HCT116 (cell line): ENCODE results near the gene ZBTB20. TPM values are rescaled to one million over a fixed set of nuclear protein-coding genes. Genes with fewer than 3 reads are reported as not detected.

Source experiments
- ATAC-seq: fragments of 200-7000 bp; cut with Tn5 transposase; 2 replicates; pipeline ENCODE4 v1.9.1; 2020; ENCODE audit warnings: mild to moderate bottlenecking, moderate library complexity
- BruUV-seq: library from RNA; stranded (reverse); fragments of 400-500 nt; replicated peaks from 2 replicates; lab custom pipeline; 2021; lab: Mats Ljungman, UMichigan
- CTCF ChIA-PET: fragments of 300-600 bp; sonication (Branson Sonifier 250); formaldehyde crosslinking; loops from one replicate; lab custom pipeline; 2021; ENCODE audit warnings: antibody characterized with exemption; lab: Charles Lee
- POLR2A ChIA-PET: fragments of 300-600, 350-600 bp; sonication (Branson Sonifier 250); formaldehyde crosslinking; loops from one replicate; lab custom pipeline; 2021; ENCODE audit warnings: antibody characterized with exemption; lab: Charles Lee
- RAD21 ChIA-PET, 2 experiments: fragments of 300-600 bp; sonication (Branson Sonifier 250); formaldehyde crosslinking; loops; one replicate each; lab custom pipeline; 2023; ENCODE audit warnings: low total read pairs in 2 of 2; ENCODE audit not compliant: uncharacterized antibody in 2 of 2, unreplicated experiment in 2 of 2, low non-redundant PET in 1 of 2; lab: Charles Lee
- DNase-seq: peaks from one replicate; pipeline ENCODE4 v3.0.0-alpha.2; 2010; ENCODE audit warnings: low read depth, low spot score
- H2AFZ ChIP-seq: fragments of 200-600 bp; shearing (Covaris generic), sonication (generic); 2 replicates; pipeline ENCODE4 v1.6.1; 2017; ENCODE audit warnings: low read depth, mixed run types, mixed read lengths, antibody characterized with exemption, low read length; ENCODE audit not compliant: poor library complexity, severe bottlenecking
- H3K27ac ChIP-seq: 2 replicates; pipeline ENCODE4 v1.5.1; 2012; ENCODE audit warnings: low read depth, low read length
- H3K27me3 ChIP-seq: fragments of 200-600 bp; sonication (generic); 2 replicates; pipeline ENCODE4 v1.6.1; 2016; ENCODE audit warnings: mixed run types, low read length, mixed read lengths; ENCODE audit not compliant: insufficient read depth
- H3K36me3 ChIP-seq, 2 experiments: fragments of 200-500 bp in 1 of 2; fragments of 200-600 bp in 1 of 2; sonication (Bioruptor generic) in 1 of 2; sonication (generic) in 1 of 2; 2 replicates each; pipeline versions ENCODE4 v1.5.1 to v1.6.1; 2014 to 2016; ENCODE audit warnings: low read length in 2 of 2, inconsistent platforms in 1 of 2, mixed read lengths in 1 of 2, mixed run types in 1 of 2; ENCODE audit not compliant: insufficient read depth in 2 of 2, control insufficient read depth in 1 of 2
- H3K4me1 ChIP-seq, 2 experiments: fragments of 200-600 bp in 1 of 2; sonication (generic) in 1 of 2; 2 replicates each; pipeline versions ENCODE4 v1.5.1 to v1.6.1; 2012 to 2017; ENCODE audit warnings: low read length in 2 of 2, inconsistent platforms in 1 of 2, mild to moderate bottlenecking in 1 of 2, mixed read lengths in 1 of 2, mixed run types in 1 of 2, moderate library complexity in 1 of 2; ENCODE audit not compliant: insufficient read depth in 2 of 2, control insufficient read depth in 1 of 2
- H3K4me2 ChIP-seq: fragments of 200-600 bp; sonication (generic); 2 replicates; pipeline ENCODE4 v1.6.1; 2017; ENCODE audit warnings: mixed run types, low read length, mixed read lengths
- H3K4me3 ChIP-seq, 2 experiments: fragments of 200-600 bp in 1 of 2; sonication (generic) in 1 of 2; replicated peaks in 1 of 2; 2 replicates each; pipeline ENCODE4 v1.5.1; 2011 to 2016; ENCODE audit warnings: low read length in 2 of 2, control low read depth in 1 of 2, low read depth in 1 of 2, mild to moderate bottlenecking in 1 of 2, mixed read lengths in 1 of 2, mixed run types in 1 of 2
- H3K79me2 ChIP-seq: fragments of 200-600 bp; sonication (generic); 2 replicates; pipeline ENCODE4 v1.6.1; 2017; ENCODE audit warnings: mild to moderate bottlenecking, mixed run types, low read length, moderate library complexity, mixed read lengths; ENCODE audit not compliant: insufficient read depth
- H3K9ac ChIP-seq: fragments of 200-600 bp; sonication (generic); 2 replicates; pipeline ENCODE4 v1.6.1; 2016; ENCODE audit warnings: low read length, mixed read lengths
- H3K9me2 ChIP-seq: fragments of 200-600 bp; sonication (generic), shearing (Covaris generic); 2 replicates; pipeline ENCODE4 v1.6.1; 2017; ENCODE audit warnings: mixed run types, mild to moderate bottlenecking, moderate library complexity; ENCODE audit not compliant: insufficient read depth
- H3K9me3 ChIP-seq, 2 experiments: fragments of 200-500 bp in 1 of 2; fragments of 200-600 bp in 1 of 2; sonication (Bioruptor generic) in 1 of 2; sonication (generic) in 1 of 2; 2 replicates each; pipeline ENCODE4 v1.6.1; 2014 to 2017; ENCODE audit warnings: low read length in 2 of 2, mixed read lengths in 2 of 2, inconsistent platforms in 1 of 2, low read depth in 1 of 2, mild to moderate bottlenecking in 1 of 2, mixed run types in 1 of 2, moderate library complexity in 1 of 2; ENCODE audit not compliant: control insufficient read depth in 1 of 2, insufficient read depth in 1 of 2
- H4K20me1 ChIP-seq: fragments of 200-600 bp; sonication (generic), shearing (Covaris generic); 2 replicates; pipeline ENCODE4 v1.6.1; 2017; ENCODE audit warnings: mixed run types, mild to moderate bottlenecking, moderate library complexity; ENCODE audit not compliant: insufficient read depth
- CBX3 ChIP-seq: IDR thresholded peaks from 2 replicates; pipeline ENCODE4 v1.6.1; 2012; ENCODE audit warnings: low read depth
- CEBPB ChIP-seq: IDR thresholded peaks from 2 replicates; pipeline ENCODE4 v1.6.1; 2012; ENCODE audit warnings: low read depth
- CTCF ChIP-seq, 3 experiments: fragments of 200-600 bp in 1 of 3; sonication (generic) in 1 of 3; IDR thresholded peaks in 2 of 3; conservative IDR thresholded peaks in 1 of 3; 2 replicates each; pipeline ENCODE4 v1.5.1; 2012 to 2017; ENCODE audit warnings: low read depth in 2 of 3, low read length in 2 of 3, antibody characterized with exemption in 1 of 3, borderline replicate concordance in 1 of 3, control low read depth in 1 of 3, mild to moderate bottlenecking in 1 of 3, mixed read lengths in 1 of 3, mixed run types in 1 of 3, moderate library complexity in 1 of 3; ENCODE audit not compliant: insufficient read depth in 1 of 3
- EGR1 ChIP-seq: IDR thresholded peaks from 2 replicates; pipeline ENCODE4 v1.6.1; 2012; ENCODE audit warnings: low read depth
- ELF1 ChIP-seq: IDR thresholded peaks from 2 replicates; pipeline ENCODE4 v1.6.1; 2012; ENCODE audit warnings: low read depth, borderline replicate concordance
- EZH2 ChIP-seq: fragments of 200-600 bp; sonication (generic); IDR thresholded peaks from 2 replicates; pipeline ENCODE4 v1.6.1; 2017; ENCODE audit warnings: antibody characterized with exemption, mixed run types
- FOSL1 ChIP-seq: IDR thresholded peaks from 2 replicates; pipeline ENCODE4 v1.6.1; 2012; ENCODE audit warnings: low read depth
- JUND ChIP-seq: IDR thresholded peaks from 2 replicates; pipeline ENCODE4 v1.6.1; 2012
- POLR2AphosphoS5 ChIP-seq: IDR thresholded peaks from 2 replicates; pipeline ENCODE4 v1.6.1; 2011; ENCODE audit warnings: mild to moderate bottlenecking, low read depth, low read length, moderate library complexity
- RAD21 ChIP-seq: IDR thresholded peaks from 2 replicates; pipeline ENCODE4 v1.6.1; 2012; ENCODE audit warnings: low read depth, mild to moderate bottlenecking
- REST ChIP-seq: IDR thresholded peaks from 2 replicates; pipeline ENCODE4 v1.6.1; 2012; ENCODE audit warnings: low read depth
- SIN3A ChIP-seq: IDR thresholded peaks from 2 replicates; pipeline ENCODE4 v1.6.1; 2012; ENCODE audit warnings: low read depth
- SP1 ChIP-seq: IDR thresholded peaks from 2 replicates; pipeline ENCODE4 v1.6.1; 2012; ENCODE audit warnings: low read depth
- SRF ChIP-seq: IDR thresholded peaks from 2 replicates; pipeline ENCODE4 v1.6.1; 2012; ENCODE audit warnings: low read depth
- TCF7L2 ChIP-seq: IDR thresholded peaks from 2 replicates; pipeline ENCODE4 v1.7.0; 2011; ENCODE audit warnings: borderline replicate concordance, inconsistent platforms; ENCODE audit not compliant: insufficient read depth, insufficient read length; ENCODE audit errors: extremely low read depth
- YY1 ChIP-seq: IDR thresholded peaks from 2 replicates; pipeline ENCODE4 v1.6.1; 2011; ENCODE audit warnings: low read length, low read depth, moderate library complexity, mild to moderate bottlenecking; ENCODE audit not compliant: insufficient replicate concordance; ENCODE audit errors: extremely low read depth
- ZNF274 ChIP-seq: fragments of 200-500 bp; sonication (Bioruptor generic); IDR thresholded peaks from 2 replicates; pipeline ENCODE4 v1.6.1; 2014; ENCODE audit warnings: mild to moderate bottlenecking, low read depth, low read length, inconsistent platforms
- intact Hi-C: fragments of 100-400 bp; cut with micrococcal nuclease; formaldehyde crosslinking; loops from 2 replicates; pipeline ENCODE4 v1.10.0; 2022
- total RNA-seq: library from RNA; stranded (reverse); gene quantifications from one replicate; pipeline ENCODE4 v1.2.1, GENCODE V29; 2021; ENCODE audit not compliant: unreplicated experiment
- TF ChIP-seq, protein P1 (sequence below): IDR thresholded peaks from 2 replicates; pipeline ENCODE4 v1.6.1; 2012

ZBTB20 gene
- total RNA-seq, 1 experiment from 2014 or later = 42.1 TPM

DNA sequence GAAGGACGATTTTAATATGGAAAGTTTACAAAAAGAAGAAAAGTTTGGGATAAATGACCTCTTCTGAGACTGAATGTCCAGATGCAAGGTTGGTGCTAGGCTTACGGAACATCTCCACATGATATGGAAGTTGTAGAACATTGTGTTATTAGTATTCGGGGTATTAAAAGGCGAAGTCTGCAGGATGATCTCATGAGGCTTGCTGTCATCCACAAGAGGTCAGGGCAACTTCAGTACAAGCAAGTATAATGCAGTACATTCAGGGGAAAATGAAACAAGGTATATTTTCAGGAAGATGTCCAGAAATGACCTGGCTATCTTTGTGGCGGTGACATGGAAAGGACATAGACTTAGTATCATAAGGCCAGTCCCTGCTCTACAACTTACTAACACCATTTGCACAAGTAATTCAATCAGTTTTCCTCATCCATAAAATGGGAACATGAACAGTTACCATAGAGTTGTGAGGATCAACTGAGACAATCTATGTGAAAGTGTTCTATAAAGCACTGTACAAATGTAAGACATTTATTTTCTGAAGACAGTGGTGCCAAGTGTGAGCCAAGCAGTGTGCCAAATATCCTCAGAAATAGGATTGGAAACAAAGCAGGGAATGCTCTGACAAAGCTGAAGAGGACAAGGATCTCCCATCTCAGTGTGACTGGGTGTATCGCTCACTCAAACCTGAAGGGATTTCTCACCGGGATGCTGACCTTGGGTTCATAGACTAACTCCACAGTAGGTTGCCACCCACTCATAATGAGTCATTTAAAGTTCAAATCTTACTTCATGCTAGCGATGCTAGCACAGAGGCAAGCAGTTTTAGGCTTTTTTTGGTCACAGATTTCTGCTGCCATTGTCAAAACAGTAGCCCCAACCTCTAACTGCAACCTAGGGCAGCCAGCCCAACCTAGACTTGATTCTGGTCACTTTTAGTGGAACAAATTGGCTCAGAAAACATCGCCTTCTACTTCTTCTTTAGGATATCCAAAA lies 735.0 kb downstream of the ZBTB20 start (continued):
- no peak for TF ChIP-seq EZH2
- TF ChIP-seq CEBPB = 0 out of 2 replicates have a peak, but pooled peaks have one; percentile 59
- TF ChIP-seq, protein P1, sequence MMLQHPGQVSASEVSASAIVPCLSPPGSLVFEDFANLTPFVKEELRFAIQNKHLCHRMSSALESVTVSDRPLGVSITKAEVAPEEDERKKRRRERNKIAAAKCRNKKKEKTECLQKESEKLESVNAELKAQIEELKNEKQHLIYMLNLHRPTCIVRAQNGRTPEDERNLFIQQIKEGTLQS = no peak; the same call in 1 of the 2 replicates
- peak; percentile 1; the same call in 1 of the 2 replicates for TF ChIP-seq SRF
- peak; percentile 82 for TF ChIP-seq FOSL1

DNA sequence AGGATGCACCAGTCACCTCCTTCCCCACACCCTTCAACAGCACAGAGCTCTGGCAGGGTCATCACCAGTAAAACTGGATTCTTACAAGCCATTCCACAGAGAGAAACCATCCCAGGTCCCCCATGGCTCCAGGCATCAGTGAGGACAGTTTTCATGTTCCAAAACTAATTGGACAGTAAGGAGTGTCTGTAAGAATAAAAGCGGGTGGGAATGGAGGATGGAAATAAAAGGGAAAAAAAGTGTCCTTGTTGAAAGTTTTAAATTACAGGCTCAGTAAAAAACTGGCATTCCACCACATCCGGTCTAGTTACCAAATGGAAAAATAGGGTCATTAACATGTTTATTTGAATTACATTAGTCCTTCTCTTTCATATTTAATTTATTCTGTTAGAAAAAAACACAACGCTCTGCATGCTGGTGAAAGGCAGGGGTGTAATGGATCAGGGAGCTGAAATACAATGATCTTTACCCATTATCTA lies 735.9 kb downstream of the ZBTB20 start:
- peaks cover 37 to 84% of the 10 kb centered on the region in 2 experiments for H3K4me1 ChIP-seq
- H3K79me2 ChIP-seq = peaks cover 95% of the 10 kb centered on the region
- H3K4me2 ChIP-seq = peak overlapping the region; percentile 82
- no peaks in the 10 kb centered on the region for H4K20me1 ChIP-seq
- CTCF ChIA-PET = interaction anchor here (1.0 to 7.9 kb wide), 2 partner anchors 7 to 10 kb away, joined by 3 to 49 read pairs; no protein-coding TSS in a partner anchor
- RAD21 ChIA-PET = no interaction called here
- no peaks in the 10 kb centered on the region for H3K36me3 ChIP-seq
- H3K9ac ChIP-seq = 0 out of 2 replicates have a peak overlapping the region, but pooled peaks have one; percentile 2
- intact Hi-C loops = no loop called here
- peak overlapping the region; percentile 69; the same call in 1 of the 2 replicates for H3K27ac ChIP-seq
- H3K9me2 ChIP-seq = no peaks in the 10 kb centered on the region
- DNase-seq = no peak
- BruUV-seq = no TSS peak
- H3K9me3 ChIP-seq = no peaks in the 10 kb centered on the region
- POLR2A ChIA-PET = no interaction called here
- no peak for ATAC-seq
- no peaks in the 10 kb centered on the region for H3K27me3 ChIP-seq
- no peak overlapping the region for H3K4me3 ChIP-seq
- no peak overlapping the region for H2AFZ ChIP-seq
- TF ChIP-seq ELF1 = no peak
- no peak for TF ChIP-seq EZH2
- no peak for TF ChIP-seq JUND
- no peak for TF ChIP-seq RAD21
- no peak for TF ChIP-seq ZNF274
- no peak for TF ChIP-seq REST
- TF ChIP-seq CEBPB = no peak
- TF ChIP-seq EGR1 = no peak
- no peak for TF ChIP-seq TCF7L2
- no peak for TF ChIP-seq CBX3
- TF ChIP-seq, protein P1 = no peak
- no peak for TF ChIP-seq SIN3A
- no peak for TF ChIP-seq CTCF (IDR thresholded peaks at IDR 0.05 in 2 of 3, conservative IDR thresholded peaks at IDR 0.05 in 1 of 3; ENCODE audit: borderline replicate concordance in 1 of 3, insufficient read depth in 1 of 3, low read depth in 2 of 3, low read length in 2 of 3)
- TF ChIP-seq YY1 = no peak
- TF ChIP-seq FOSL1 = no peak
- no peak for TF ChIP-seq SP1
- TF ChIP-seq POLR2AphosphoS5 = no peak
